Measurements from ENCODE around the gene DHFR. TPM values are rescaled to one million over a fixed set of nuclear protein-coding genes. Genes with fewer than 3 reads are reported as not detected.

DHFR gene
- polyA plus RNA-seq (ENCODE audit: low read depth in 6 of 6): 1 to 10 TPM in 4 of 6 donors, under 1 TPM in 2; 0.20 to 3.3 (median 1.4) TPM

DNA sequence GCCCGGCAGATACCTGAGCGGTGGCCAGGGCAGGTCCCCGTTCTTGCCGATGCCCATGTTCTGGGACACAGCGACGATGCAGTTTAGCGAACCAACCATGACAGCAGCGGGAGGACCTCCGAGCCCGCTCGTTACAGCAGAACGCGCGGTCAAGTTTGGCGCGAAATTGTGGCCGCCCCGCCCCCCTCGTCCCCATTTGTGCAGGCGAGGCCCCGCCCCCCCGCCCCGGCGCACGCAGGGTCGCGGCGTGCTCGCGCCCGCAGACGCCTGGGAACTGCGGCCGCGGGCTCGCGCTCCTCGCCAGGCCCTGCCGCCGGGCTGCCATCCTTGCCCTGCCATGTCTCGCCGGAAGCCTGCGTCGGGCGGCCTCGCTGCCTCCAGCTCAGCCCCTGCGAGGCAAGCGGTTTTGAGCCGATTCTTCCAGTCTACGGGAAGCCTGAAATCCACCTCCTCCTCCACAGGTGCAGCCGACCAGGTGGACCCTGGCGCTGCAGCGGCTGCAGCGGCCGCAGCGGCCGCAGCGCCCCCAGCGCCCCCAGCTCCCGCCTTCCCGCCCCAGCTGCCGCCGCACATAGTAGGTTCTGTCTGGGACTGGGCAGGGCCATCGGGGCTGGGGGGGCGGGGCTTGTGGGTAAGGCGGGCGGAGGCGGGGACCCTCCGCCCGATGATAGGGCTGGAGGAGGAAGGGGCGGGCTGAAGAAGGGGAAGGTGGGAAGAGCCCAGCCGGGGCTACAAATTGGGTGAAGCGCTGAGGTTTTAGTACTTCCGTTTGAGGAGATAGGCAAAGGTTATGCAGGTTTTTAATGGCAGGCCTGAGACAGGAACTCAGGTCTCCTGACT, at the start of gene DHFR, which contains the start of gene MSH3:
DHFR (minus strand) TSS at position 593 of the 840 bp plus-strand sequence; CDS start at position 99, 494 bp downstream.
MSH3 (plus strand) TSS at position 262 of the 840 bp plus-strand sequence; CDS start at position 338, 76 bp downstream.
- Mint-ChIP-seq H3K4me3 (peak within 1 kb of the TSS; percentile 82 to 95 (median 94)), H3K36me3 (peaks cover 12% of the 10 kb centered on the region in 2 donors), H3K27ac (peak within 1 kb of the TSS; percentile 87 to 96 (median 94)), H3K9me3 (no peaks in the 10 kb centered on the region), H3K27me3 (no peaks in the 10 kb centered on the region), H3K4me1 (peaks cover 16 to 21% (median 18%) of the 10 kb centered on the region in 3 donors)
- ATAC-seq (ENCODE audit: low read depth in 2 of 2) (peak; percentile 58 to 61), DNase-seq (peak; percentile 85)

DNA sequence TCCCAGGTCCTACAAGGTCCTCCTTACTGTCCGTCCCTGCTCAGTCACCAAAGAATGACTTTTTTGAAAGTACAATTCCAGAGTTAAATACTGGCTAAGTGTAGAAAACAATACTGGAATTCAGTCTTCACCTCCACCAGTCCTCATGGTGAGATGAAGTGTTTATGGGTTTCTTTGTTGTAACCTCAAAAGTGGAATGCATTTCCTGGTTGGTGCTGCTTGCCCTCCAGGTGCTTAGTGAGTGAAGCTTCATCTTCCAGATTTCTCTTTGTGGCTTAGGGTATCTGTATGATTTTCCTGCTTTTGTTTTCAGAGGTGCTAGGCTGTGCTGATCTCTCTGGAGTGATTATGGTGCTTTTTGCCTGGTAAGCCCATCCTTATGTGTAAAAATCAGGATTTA, 49.4 kb upstream of the DHFR start:
- peak overlapping the region in 3 of 8 donors; percentile 17 to 55 (median 23) for H3K4me3 Mint-ChIP-seq
- ATAC-seq (ENCODE audit: low read depth in 2 of 2) (no peak), DNase-seq (no peak)
- no peaks in the 10 kb centered on the region for H3K27me3 Mint-ChIP-seq
- peak overlapping the region in 2 of 6 donors; percentile 4 to 49 for H3K27ac Mint-ChIP-seq
- H3K36me3 Mint-ChIP-seq: peaks cover 13 to 23% of the 10 kb centered on the region in 2 donors
- H3K9me3 Mint-ChIP-seq: no peaks in the 10 kb centered on the region
- H3K4me1 Mint-ChIP-seq: peaks cover 19 to 21% (median 21%) of the 10 kb centered on the region in 3 donors

DNA sequence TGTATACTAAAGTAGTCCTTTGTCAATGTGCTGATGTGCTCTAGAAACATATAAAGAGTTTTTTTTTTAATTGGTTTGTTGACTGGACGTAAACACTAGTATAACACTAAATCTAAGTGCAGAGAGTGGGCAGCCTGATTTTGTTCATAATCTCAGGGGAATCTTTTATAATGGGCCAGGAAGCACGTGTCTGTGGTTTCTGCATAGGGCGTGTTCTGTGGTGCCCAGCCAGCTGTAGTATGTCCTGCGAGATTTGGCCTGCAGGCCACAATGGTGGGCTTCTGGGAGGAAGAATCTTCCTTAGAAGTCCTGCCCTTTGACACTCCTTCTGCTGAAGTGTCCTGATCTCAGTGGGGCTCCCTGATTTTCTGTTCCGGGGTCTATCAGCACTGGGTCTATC, 49.0 kb upstream of the DHFR start:
- ATAC-seq (ENCODE audit: low read depth in 2 of 2) (peak; percentile 20), DNase-seq (no peak)
- H3K4me1 Mint-ChIP-seq: peaks cover 19 to 21% (median 21%) of the 10 kb centered on the region in 3 donors
- peak overlapping the region in 6 of 8 donors; percentile 17 to 55 (median 26) for H3K4me3 Mint-ChIP-seq
- peak overlapping the region in 5 of 6 donors; percentile 4 to 88 (median 67) for H3K27ac Mint-ChIP-seq
- H3K9me3 Mint-ChIP-seq: no peaks in the 10 kb centered on the region
- peaks cover 13 to 23% of the 10 kb centered on the region in 2 donors for H3K36me3 Mint-ChIP-seq
- no peaks in the 10 kb centered on the region for H3K27me3 Mint-ChIP-seq

DNA sequence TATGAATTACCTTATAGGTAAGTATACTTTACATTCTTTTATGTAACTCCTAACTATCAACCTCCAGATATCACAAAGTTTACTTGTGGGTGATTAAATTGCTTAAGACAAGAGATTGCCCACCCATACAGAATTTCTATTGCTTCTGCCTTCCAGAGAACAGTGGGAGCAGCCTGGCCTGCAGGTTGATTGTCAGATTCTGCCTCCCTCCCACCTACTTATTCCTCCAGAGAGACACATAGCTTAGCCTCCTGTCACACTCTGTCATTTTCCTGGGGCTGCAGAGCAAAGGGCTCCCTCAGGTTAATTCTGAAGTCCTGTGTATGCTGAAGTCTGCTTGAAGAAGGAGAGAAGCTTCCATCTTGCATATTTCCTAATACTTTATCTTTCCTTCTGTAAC, 48.5 kb upstream of the DHFR start:
- peak overlapping the region in 4 of 8 donors; percentile 17 to 55 (median 38) for H3K4me3 Mint-ChIP-seq
- peaks cover 19 to 21% (median 21%) of the 10 kb centered on the region in 3 donors for H3K4me1 Mint-ChIP-seq
- no peak for DNase-seq
- peak overlapping the region in 5 of 6 donors; percentile 4 to 88 (median 65) for H3K27ac Mint-ChIP-seq
- no peaks in the 10 kb centered on the region for H3K9me3 Mint-ChIP-seq
- ATAC-seq (ENCODE audit: low read depth in 2 of 2): no peak
- H3K27me3 Mint-ChIP-seq: no peaks in the 10 kb centered on the region
- peaks cover 16 to 25% of the 10 kb centered on the region in 2 donors for H3K36me3 Mint-ChIP-seq

DNA sequence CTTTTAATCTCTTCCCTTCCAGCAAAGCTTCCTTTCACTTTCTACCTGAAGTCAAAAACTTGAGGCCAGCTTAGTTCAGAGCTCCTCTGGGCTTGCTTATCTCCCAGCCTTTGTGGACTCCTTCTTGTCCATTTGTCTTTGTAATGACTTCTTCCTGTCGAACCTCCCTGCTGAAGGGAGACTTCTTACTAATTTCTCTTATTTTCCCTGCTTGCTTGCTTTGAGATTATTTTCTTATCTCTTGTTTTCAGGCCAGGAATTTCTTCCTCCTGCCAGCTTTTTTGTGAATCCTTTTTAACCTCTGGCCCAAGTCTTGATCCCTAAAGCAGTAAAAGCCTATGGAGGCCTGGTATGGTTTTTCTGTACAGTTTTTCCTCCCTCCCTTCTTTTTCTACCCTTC, 46.8 kb upstream of the DHFR start:
- no peak for ATAC-seq (ENCODE audit: low read depth in 2 of 2)
- DNase-seq: no peak
- H3K4me3 Mint-ChIP-seq: no peak overlapping the region
- H3K27ac Mint-ChIP-seq: peak overlapping the region in 1 of 6 donors; percentile 76
- H3K36me3 Mint-ChIP-seq: peaks cover 20 to 30% of the 10 kb centered on the region in 2 donors
- H3K9me3 Mint-ChIP-seq: no peaks in the 10 kb centered on the region
- H3K4me1 Mint-ChIP-seq: peaks cover 19 to 21% (median 21%) of the 10 kb centered on the region in 3 donors
- no peaks in the 10 kb centered on the region for H3K27me3 Mint-ChIP-seq

DNA sequence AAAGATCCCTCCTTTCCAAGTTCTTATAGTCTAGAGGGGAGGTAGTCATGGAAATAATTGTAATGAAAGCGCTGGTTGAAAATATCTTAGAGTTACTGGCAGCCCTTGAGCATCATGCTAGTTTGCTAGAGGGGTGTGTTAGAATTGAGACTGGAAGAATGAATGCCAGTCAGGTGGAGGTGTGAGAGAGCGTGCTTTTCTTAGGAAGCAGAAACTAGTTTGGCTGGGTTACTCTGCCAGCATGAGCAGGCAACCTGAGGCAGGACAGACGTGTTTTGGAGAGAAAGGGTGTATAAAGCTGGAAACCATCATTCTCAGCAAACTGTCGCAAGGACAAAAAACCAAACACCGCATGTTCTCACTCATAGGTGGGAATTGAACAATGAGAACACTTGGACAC, 43.6 kb upstream of the DHFR start:
- H3K27ac Mint-ChIP-seq: peak overlapping the region in 1 of 6 donors; percentile 18
- H3K9me3 Mint-ChIP-seq: no peaks in the 10 kb centered on the region
- DNase-seq (no peak), ATAC-seq (ENCODE audit: low read depth in 2 of 2) (no peak)
- H3K36me3 Mint-ChIP-seq: peaks cover 25 to 27% of the 10 kb centered on the region in 2 donors
- H3K4me1 Mint-ChIP-seq: peaks cover 5 to 20% (median 16%) of the 10 kb centered on the region in 3 donors
- no peaks in the 10 kb centered on the region for H3K27me3 Mint-ChIP-seq
- no peak overlapping the region for H3K4me3 Mint-ChIP-seq

DNA sequence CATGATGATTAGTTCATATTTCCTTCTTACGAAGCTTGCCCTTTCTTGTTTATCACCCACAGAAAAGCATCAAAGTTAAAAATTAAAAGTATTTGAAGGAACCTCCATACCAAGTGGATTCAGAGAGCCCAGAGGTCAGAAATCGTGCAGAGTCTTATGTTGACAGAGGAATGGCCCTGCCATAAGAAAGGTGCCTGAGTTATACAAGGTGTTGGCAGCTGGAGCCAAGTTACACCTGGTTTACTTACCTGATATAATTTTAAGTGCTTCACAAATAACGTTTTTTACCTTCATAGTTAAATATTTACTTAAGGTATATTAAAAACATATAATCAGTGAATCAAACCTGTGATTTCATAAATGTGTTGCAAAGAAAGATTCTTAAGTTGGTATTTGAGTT, 42.3 kb upstream of the DHFR start:
- ATAC-seq (ENCODE audit: low read depth in 2 of 2) (no peak), DNase-seq (no peak)
- Mint-ChIP-seq H3K27ac (no peak overlapping the region), H3K36me3 (peaks cover 23 to 24% of the 10 kb centered on the region in 2 donors), H3K4me1 (peaks cover 0 to 16% (median 11%) of the 10 kb centered on the region in 3 donors), H3K9me3 (no peaks in the 10 kb centered on the region), H3K27me3 (no peaks in the 10 kb centered on the region), H3K4me3 (no peak overlapping the region)

DNA sequence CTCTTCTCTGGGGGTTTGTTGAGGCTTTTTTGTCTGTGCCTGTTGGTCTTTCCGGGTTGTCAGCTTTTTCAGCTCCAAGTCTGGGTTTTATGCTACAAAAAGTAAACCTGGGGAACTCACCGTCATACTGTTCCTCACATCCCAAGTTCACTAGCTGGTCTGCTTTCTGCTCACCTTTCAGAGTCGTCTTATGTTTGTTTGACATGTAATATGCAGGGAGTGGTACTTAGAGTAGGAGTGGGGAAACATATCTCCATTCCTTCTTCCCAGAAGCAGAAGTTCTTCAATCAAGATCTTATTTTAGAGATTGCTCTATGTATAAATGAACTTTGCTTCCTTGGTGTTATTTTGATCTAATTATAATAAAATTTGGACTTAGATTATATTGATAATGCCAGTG, 41.7 kb upstream of the DHFR start:
- no peak for ATAC-seq (ENCODE audit: low read depth in 2 of 2)
- DNase-seq: no peak
- Mint-ChIP-seq H3K4me3 (no peak overlapping the region), H3K9me3 (no peaks in the 10 kb centered on the region), H3K27ac (peak overlapping the region in 1 of 6 donors; percentile 54), H3K4me1 (peaks cover 0 to 12% (median 11%) of the 10 kb centered on the region in 3 donors), H3K36me3 (peaks cover 16 to 18% of the 10 kb centered on the region in 2 donors), H3K27me3 (no peaks in the 10 kb centered on the region)

DNA sequence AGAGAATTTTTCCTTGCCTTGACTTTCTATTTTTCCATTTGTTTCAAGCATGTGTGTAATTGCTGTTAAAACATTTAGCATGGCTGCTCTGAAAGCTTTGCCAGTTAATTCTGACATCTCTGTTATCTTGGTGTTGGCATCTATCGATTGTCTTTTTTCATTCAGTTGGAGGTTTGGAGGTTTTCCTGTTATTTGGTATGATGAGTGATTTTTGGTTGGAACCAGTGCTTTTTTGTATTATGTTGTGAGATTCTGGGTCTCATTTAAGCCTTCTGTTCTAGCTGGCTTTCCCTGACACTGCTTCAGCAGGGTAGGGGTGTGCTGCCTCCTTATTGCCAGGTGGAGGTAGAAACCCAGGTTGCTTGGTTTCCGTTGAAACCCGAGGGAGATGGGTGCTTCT, 40.9 kb upstream of the DHFR start:
- no peaks in the 10 kb centered on the region for H3K27me3 Mint-ChIP-seq
- H3K4me3 Mint-ChIP-seq: no peak overlapping the region
- ATAC-seq (ENCODE audit: low read depth in 2 of 2) (no peak), DNase-seq (no peak)
- no peak overlapping the region for H3K27ac Mint-ChIP-seq
- H3K9me3 Mint-ChIP-seq: no peaks in the 10 kb centered on the region
- peaks cover 0 to 11% (median 11%) of the 10 kb centered on the region in 3 donors for H3K4me1 Mint-ChIP-seq
- peaks cover 11 to 15% of the 10 kb centered on the region in 2 donors for H3K36me3 Mint-ChIP-seq

DNA sequence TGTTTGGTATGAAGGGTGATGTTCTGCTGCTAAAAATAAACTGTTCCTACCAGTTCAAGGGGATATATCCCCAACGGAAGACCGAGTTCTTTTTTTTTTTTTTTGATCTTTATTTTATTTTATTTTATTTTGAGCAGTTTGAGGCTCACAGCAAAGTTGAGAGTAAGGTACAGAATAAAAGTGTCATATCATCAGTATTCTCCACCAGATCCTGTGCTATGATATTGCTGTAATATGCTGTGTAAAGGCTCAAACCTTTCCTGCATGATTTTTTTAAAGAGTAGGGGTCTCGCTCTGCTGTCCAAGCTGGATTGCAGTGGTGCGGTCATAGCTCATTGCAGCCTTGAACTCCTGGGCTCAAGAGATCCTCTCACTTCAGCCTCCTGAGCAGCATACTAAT, 34.8 kb upstream of the DHFR start:
- no peak overlapping the region for H3K4me3 Mint-ChIP-seq
- DNase-seq (no peak), ATAC-seq (ENCODE audit: low read depth in 2 of 2) (no peak)
- no peaks in the 10 kb centered on the region for H3K27me3 Mint-ChIP-seq
- no peak overlapping the region for H3K27ac Mint-ChIP-seq
- H3K36me3 Mint-ChIP-seq: peaks cover 0 to 12% of the 10 kb centered on the region in 2 donors
- peaks cover 0 to 12% (median 5%) of the 10 kb centered on the region in 3 donors for H3K4me1 Mint-ChIP-seq
- no peaks in the 10 kb centered on the region for H3K9me3 Mint-ChIP-seq

DNA sequence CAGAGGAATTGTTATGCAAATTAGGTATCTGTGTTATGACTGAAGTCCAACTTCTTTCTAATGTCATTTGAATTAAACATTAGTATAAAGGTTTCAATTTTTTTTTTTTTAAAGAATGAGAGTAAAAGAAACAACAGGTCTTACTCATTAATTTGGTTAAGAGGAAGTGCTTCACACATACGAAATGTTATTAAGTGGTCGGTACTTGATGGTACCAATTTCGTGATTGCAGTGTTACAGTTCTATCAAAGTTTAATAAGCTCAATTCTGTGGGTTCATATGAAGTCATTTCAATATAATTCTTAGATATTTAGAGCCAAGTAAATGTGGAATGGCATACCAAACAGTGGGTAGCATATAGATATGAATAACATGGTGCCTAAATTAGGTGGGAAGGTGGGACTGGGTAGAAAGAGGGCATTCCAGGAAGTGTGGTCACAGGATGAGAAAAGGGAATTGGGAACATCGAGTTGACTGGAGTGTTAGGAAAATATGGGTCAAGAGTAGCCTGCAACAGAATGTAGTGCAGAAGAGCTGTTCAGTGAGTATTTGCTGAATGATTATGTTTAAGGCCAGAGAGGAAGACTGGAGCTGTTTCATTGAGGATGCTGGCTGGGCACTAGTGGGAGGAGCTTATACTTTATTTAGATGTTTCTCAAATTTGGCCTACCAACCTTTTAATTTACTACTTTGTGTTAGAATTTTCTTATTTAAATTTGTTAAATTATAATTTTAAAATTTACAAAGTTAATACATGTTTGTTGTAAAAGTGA, 34.1 kb upstream of the DHFR start:
- no peaks in the 10 kb centered on the region for H3K27me3 Mint-ChIP-seq
- H3K4me1 Mint-ChIP-seq: peaks cover 0 to 12% (median 5%) of the 10 kb centered on the region in 3 donors
- ATAC-seq (ENCODE audit: low read depth in 2 of 2) (no peak), DNase-seq (no peak)
- H3K4me3 Mint-ChIP-seq: no peak overlapping the region
- peaks cover 1 to 18% of the 10 kb centered on the region in 2 donors for H3K36me3 Mint-ChIP-seq
- H3K27ac Mint-ChIP-seq: peak overlapping the region in 1 of 6 donors; percentile 3
- H3K9me3 Mint-ChIP-seq: no peaks in the 10 kb centered on the region

DNA sequence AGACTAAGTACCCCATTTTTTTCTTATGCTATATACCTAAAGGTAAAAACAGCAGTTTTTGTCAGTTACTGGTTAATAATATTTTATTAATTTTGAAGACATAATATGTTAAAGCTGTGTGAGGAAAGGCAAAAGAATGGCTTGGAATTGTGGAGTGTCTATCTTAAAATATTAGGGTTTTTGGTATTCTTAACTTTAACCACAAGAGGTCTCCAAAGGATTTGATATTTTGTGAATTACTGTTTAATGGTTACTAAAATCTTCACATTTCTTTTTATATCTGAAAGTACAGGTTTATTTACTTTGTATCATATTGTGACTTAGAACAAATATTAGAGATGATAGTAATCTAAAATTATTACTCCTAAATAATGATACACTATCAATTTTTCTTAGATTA, 32.0 kb upstream of the DHFR start:
- DNase-seq: no peak
- Mint-ChIP-seq H3K4me1 (peaks cover 0 to 12% (median 5%) of the 10 kb centered on the region in 3 donors), H3K27me3 (no peaks in the 10 kb centered on the region), H3K9me3 (no peaks in the 10 kb centered on the region), H3K27ac (peak overlapping the region in 1 of 6 donors; percentile 63), H3K4me3 (no peak overlapping the region), H3K36me3 (peaks cover 16 to 35% of the 10 kb centered on the region in 2 donors)
- ATAC-seq (ENCODE audit: low read depth in 2 of 2): no peak

DNA sequence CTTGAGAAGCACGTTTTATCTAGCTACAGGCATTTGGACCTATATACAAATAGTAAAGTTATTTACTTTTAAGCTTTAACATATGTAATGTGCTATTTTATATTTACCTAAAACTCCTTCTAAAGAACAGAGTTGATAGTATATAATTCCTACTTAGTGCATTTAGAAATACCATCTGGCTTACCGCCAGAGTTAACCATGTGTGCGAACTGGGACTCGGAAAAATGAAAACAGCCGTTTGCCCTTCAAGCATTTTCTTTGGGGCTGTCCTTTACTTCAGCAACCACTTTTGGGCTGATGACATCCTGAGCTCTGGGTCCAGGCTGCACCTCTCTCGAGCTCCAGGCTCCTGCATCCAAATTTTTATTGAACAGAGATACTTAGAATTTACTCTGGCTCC, 21.9 kb upstream of the DHFR start:
- Mint-ChIP-seq H3K4me1 (peaks cover 4 to 6% (median 4%) of the 10 kb centered on the region in 3 donors), H3K9me3 (peaks cover 0 to 2% (median 0%) of the 10 kb centered on the region in 7 donors), H3K36me3 (peaks cover 19 to 38% of the 10 kb centered on the region in 2 donors), H3K4me3 (no peak overlapping the region), H3K27ac (no peak overlapping the region), H3K27me3 (no peaks in the 10 kb centered on the region)
- no peak for ATAC-seq (ENCODE audit: low read depth in 2 of 2)
- DNase-seq: no peak

Data from naive B cell (primary cell).